Astrocyte of the spinal cord (primary cell): ENCODE data around the gene CLTA.
A peak's percentile ranks its signal among the peaks of the same experiment; 100 is the strongest.

ENCODE experiments used
- DNase-seq: peaks from one replicate; pipeline ENCODE4 v3.0.0; 2011; ENCODE audit warnings: low read depth, low spot score
- H3K4me3 ChIP-seq: 2 replicates; pipeline ENCODE4 v1.5.1; 2011; ENCODE audit warnings: low read depth, mild to moderate bottlenecking, low read length, moderate library complexity
- CTCF ChIP-seq: IDR thresholded peaks from 2 replicates; pipeline ENCODE4 v1.5.1; 2012; ENCODE audit warnings: low read depth, mild to moderate bottlenecking, low read length, inconsistent platforms
- in situ Hi-C: cut with HindIII; loops from 2 replicates; pipeline ENCODE4 v1.10.0; 2017; ENCODE audit warnings: low sequenced_read_pairs

Gene CLTA, protein sequence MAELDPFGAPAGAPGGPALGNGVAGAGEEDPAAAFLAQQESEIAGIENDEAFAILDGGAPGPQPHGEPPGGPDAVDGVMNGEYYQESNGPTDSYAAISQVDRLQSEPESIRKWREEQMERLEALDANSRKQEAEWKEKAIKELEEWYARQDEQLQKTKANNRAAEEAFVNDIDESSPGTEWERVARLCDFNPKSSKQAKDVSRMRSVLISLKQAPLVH

DNA sequence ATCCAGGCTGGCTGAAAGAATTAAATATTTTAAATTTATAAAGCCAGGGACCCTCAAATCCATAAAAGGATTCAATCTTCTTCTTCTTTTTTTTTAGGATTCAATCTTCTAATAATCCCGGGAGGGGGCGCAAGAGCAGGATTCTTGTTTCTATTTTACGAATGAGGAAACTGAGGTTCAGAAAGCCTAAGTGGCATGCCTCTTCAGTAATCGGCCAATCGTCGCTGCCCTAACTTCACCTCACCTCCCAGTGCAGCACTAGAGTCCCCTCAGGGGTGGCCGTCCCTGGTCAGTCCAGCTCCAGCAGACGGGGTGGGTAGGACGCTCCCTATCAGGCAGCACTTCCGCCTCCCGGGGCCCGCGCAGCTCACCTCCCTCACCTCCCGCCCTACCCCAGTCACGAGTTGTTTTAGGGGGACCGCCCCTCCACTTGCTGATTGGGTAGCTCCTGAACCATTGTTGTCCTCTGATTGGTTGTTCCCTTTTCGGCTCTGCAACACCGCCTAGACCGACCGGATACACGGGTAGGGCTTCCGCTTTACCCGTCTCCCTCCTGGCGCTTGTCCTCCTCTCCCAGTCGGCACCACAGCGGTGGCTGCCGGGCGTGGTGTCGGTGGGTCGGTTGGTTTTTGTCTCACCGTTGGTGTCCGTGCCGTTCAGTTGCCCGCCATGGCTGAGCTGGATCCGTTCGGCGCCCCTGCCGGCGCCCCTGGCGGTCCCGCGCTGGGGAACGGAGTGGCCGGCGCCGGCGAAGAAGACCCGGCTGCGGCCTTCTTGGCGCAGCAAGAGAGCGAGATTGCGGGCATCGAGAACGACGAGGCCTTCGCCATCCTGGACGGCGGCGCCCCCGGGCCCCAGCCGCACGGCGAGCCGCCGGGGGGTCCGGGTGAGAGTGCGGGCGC is at the start of gene CLTA:
Gene CLTA (plus strand): TSS at position 534 of the 902 bp plus-strand sequence. CDS start 136 bp downstream, at position 670.
- H3K4me3 ChIP-seq, result peak within 1 kb of the TSS; percentile 64
- in situ Hi-C loops, result no loop called here
- peak; percentile 55 for TF ChIP-seq CTCF
- DNase-seq, result peak; percentile 98

DNA sequence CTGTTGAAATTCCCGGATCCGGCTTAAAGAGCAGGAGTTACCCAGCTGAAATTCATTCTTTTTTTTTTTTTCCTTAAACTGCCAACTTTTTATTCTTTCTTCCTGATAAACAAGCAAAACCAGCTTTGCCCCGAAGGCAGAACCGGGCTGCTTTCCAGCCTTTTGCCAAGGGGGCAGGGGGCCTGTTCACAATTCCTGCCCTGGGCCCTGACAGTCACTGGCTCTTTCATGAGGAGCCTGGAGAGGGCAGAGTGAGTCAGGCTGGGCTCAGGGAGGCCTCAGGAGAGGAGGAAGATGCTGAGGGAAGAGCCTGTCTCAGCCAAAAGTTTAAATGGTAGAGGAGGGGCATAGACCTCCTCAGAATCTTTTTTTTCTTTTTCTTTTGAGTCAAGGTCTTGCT is 49.4 kb upstream of the CLTA start:
- DNase-seq, result no peak

DNA sequence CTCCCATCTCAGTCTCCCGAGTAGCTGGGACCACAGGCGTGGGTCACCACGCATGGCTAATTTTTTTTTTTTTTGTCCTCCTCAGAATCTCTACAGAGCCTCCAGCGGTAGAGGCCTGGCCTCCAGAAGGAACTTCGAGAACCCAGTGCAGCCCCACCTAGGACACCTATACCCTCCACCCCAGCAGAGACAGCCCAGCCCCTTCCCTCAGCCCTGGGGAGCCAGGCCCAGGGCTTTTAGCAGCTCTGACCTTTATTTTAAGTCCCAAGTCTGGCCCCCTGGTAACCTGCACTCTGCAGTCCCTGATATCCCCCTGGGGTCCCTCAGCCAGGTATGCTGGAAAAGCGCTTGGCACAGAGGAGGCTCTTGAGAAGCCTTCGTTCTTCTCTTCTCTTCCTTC is 49.0 kb upstream of the CLTA start:
- no peak for DNase-seq
- no peak overlapping the region for H3K4me3 ChIP-seq
- TF ChIP-seq CTCF, result no peak
- in situ Hi-C loops, result no loop called here

More for the DNA sequence above, 49.4 kb upstream of the CLTA start:
- H3K4me3 ChIP-seq, result no peak overlapping the region
- TF ChIP-seq CTCF, result peak; percentile 68
- in situ Hi-C loops, result no loop called here

- in situ Hi-C loops, result no loop called here
- no peak for TF ChIP-seq CTCF
Measured at GRCh38 chr9:36142510-36143244, 48.0 kb upstream of the CLTA start.

DNA sequence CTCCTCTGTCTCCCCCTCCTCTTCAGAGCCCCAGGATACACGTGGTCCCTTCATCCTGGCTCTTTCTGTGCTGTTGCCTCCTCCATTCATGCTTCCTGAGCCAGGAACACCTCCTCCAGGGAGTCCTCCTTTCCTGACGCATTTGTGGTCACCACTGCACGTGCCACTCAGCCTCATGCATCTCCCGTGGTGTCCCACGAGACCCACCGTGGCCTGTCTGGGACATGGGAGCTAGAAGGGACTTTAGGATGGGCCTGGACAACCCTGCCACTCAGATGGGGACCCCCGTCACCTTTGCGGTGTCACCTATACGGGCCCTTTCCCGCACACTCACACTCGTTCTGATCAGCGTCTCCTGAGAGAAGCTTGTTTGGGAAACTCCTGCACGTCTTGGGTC is 47.5 kb upstream of the CLTA start:
- no peak for TF ChIP-seq CTCF
- no peak overlapping the region for H3K4me3 ChIP-seq
- in situ Hi-C loops, result no loop called here
- no peak for DNase-seq

More at GRCh38 chr9:36142510-36143244, 48.0 kb upstream of the CLTA start:
- no peak overlapping the region for H3K4me3 ChIP-seq
- no peak for DNase-seq
